GM18502 (cell line): ENCODE data around the gene DNAAF2.
A peak's percentile ranks its signal among the peaks of the same experiment; 100 is the strongest.
"Not testable (repeated sequence)": the region's sequence is repeated elsewhere in the genome, so short reads cannot be mapped to it uniquely, and the experiment has no call there.

Source experiments
- ATAC-seq: cut with Tn5 transposase; IDR thresholded peaks from one replicate; pipeline ENCODE4 v1.9.1; 2021; ENCODE audit warnings: mild to moderate bottlenecking; ENCODE audit not compliant: unreplicated experiment, poor library complexity

The DNAAF2 gene, protein sequence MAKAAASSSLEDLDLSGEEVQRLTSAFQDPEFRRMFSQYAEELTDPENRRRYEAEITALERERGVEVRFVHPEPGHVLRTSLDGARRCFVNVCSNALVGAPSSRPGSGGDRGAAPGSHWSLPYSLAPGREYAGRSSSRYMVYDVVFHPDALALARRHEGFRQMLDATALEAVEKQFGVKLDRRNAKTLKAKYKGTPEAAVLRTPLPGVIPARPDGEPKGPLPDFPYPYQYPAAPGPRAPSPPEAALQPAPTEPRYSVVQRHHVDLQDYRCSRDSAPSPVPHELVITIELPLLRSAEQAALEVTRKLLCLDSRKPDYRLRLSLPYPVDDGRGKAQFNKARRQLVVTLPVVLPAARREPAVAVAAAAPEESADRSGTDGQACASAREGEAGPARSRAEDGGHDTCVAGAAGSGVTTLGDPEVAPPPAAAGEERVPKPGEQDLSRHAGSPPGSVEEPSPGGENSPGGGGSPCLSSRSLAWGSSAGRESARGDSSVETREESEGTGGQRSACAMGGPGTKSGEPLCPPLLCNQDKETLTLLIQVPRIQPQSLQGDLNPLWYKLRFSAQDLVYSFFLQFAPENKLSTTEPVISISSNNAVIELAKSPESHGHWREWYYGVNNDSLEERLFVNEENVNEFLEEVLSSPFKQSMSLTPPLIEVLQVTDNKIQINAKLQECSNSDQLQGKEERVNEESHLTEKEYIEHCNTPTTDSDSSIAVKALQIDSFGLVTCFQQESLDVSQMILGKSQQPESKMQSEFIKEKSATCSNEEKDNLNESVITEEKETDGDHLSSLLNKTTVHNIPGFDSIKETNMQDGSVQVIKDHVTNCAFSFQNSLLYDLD

DNA sequence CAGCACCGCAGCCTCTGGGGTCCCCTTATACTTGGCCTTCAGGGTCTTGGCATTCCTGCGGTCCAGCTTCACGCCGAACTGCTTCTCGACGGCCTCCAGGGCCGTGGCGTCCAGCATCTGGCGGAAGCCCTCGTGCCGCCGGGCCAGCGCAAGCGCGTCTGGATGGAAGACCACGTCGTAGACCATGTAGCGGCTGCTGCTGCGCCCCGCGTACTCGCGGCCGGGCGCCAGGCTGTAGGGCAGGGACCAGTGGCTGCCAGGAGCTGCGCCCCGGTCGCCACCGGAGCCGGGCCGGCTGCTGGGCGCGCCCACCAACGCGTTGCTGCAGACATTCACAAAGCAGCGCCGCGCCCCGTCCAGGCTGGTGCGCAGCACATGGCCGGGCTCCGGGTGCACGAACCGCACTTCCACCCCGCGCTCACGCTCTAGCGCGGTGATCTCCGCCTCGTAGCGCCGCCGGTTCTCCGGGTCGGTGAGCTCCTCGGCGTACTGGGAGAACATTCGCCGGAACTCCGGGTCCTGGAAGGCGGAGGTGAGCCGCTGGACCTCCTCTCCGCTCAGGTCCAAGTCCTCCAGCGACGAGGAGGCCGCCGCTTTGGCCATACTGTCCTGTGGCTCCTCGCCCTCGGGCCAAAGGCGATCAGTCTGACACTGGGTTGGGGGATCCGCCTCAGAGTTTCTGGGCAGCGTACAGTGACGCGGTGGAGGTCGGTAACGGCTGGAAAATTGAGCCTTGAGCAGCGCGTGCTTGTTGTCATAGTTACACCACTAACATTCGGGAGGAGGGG is at the start of gene DNAAF2:
Gene DNAAF2, minus strand, starts transcription at position 698 of the 788 bp plus-strand sequence. Its CDS starts 95 bp downstream, at position 603.
- ATAC-seq, result peak; percentile 33

DNA sequence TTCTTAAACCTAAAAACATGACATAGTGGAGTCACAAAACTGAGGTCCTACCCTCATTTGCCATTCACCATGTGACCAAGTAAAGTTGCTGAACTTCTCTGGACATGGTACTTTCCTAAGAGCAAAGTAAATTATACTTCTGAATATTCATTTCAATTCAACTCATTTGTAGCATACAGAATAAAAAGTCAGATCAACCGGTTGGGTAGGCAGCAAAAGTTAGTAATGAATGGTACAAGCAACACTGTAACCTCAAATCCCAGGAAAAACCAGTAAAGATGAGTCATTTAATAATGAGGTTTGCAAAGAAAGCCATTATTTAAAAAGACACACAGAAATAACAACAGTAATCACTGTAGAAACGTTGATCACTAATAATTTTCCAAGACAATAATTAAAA is 44.2 kb upstream of the DNAAF2 start:
- no peak for ATAC-seq

- no peak for ATAC-seq
These were observed 42.6 kb upstream of the DNAAF2 start for GRCh38 chr14:49677643-49678042.

DNA sequence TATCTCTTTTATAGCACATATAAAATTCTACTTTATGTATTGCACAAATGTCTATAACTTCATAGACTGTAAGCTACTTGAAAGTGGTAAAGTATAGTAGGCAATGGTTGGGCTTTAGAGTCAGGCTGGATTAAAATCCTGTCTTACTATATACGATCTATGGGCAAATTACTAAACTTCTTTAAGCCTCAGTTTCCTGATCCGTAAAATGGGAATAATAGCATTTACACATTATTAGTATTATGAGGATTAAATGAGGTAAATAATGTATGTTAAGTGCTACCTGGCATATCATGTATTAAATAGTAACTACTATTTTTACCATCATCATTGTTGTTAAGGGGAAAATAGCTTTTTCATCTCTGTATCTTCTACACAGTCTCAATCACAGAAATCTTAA is 38.5 kb upstream of the DNAAF2 start:
- no peak for ATAC-seq

DNA sequence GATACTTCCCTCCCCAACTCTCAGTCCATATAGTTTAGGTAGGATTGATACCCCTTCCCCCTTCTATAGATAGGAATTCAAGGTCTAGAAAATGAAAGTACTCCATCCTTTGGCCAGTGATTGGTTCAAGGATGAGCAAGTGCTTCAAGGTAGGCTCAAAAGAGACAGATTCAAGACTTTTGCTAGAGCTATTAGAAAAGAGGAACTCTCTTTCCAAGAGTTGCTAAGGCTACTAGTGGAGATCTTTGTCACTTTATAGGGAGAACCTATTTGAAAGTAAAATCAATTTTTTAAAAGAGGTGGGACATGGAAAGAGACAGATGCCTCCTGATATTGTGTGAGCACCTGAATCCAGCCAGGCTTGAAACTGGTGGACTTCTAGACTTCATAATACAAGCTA is 35.4 kb upstream of the DNAAF2 start:
- ATAC-seq, result no peak

DNA sequence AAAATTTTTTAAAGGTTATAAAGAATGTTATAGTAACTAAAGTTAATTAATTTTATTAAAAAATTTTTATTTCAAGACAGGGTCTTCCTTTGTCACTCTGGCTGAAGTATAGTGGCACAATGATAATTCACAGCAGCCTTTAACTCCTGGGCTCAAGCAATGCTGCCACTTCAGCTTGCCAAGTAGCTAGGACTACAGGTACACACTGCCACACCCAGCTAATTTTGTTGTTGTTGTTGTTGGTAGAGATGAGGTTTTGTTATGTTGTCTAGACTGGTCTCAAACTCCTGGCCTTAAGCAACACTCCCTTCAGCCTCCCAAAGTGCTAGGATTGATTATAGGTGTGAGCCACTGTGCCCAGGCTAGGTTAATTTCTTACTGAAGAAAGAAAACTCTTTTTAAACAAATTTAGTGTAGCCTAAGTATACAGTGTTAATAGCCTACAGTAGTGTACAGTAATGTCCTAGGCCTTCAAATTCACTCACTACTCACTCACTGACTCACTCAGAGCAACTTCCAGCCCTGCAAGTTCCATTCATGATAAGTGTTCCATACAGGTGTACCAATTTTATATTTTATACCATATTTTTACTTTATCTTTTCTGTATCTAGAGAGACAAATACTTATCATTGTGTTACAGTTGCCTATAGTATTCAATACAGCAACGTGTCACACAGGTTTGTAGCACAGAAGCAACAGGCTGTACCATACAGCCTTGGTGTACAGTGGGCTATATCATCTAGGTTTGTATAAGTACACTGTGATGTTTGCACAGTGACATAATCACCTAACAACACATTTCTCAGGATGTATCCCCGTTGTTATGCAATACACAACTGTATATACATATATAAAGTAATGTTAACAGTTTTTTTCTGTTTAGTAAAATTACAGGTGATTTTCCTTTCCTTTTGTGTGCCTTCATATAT is 24.7 kb upstream of the DNAAF2 start:
- ATAC-seq, result no peak

DNA sequence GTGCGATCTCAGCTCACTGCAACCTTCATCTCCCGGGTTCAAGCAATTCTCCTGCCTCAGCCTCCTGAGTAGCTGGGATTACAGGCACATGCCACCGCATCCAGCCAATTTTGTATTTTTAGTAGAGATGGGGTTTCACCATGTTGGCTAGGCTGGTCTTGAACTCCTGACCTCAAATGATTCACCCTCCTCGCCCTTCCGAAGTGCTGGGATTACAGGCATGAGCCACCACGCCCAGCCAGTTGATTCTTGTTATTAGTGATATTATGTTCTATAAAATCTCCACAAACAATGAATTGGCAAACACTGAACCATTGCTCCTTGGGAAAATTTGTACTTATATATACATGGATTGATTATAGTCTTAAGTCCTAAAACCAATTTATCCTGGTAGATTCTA is 22.5 kb upstream of the DNAAF2 start:
- not testable (repeated sequence) for ATAC-seq

- no peak for ATAC-seq
These were observed 19.5 kb upstream of the DNAAF2 start for GRCh38 chr14:49654511-49654910.

DNA sequence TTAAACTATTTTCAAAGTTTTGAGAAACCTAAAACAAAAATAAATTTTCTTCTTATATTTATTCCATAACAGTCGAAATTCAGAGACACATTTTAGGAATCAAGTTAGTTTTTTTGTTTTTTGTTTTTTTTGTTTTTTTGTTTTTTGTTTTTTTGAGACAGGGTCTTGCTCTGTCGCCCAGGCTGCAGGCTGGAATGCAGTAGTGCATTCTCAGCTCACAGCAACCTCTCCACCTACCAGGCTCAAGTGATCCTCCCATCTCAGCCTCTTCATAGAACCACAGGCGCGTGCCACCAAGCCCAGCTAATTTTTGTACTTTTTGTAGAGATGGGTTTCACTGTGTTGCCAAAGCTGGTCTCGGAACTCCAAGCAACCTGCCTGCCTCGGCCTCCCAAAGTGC is 18.5 kb upstream of the DNAAF2 start:
- ATAC-seq, result no peak

DNA sequence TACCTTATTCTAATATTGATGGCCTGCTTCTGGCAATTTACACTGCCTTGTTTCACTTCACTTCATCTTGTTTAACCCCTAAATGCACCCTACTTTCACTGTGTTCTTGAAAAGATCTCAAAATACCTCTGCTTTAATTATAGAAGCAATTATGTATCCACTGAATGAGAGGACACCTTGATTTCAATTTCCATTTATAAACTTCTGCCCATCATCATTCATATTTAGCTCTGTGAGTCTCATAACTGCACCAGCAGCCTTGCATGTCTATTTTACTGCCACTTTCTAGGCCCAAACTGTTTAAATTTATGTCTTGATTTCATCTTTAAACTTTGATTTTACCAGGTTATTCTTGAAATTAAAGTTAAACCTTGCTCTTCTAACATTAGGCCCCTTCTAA is 7.1 kb upstream of the DNAAF2 start:
- ATAC-seq, result no peak

DNA sequence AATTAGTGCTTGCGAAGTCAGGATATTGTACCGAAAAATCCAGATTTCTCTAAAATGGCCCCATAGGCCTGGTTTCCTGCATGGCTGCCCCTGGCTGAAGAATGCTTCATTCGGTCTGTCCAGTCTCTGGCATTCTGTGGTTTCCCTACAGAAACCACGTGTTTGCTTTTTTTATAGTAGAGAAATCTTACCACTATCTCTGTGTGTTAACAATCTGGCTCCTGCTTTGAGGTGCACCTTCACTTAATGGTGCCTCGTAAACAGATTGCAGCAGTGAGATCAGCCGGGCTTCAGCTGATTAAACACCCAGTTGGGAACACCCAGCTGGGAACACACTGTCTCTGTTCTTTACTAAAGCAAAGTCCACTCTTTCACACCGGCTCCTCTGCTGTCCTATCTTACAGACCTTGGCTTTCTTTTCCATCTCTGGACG is 6.7 kb upstream of the DNAAF2 start:
- no peak for ATAC-seq

DNA sequence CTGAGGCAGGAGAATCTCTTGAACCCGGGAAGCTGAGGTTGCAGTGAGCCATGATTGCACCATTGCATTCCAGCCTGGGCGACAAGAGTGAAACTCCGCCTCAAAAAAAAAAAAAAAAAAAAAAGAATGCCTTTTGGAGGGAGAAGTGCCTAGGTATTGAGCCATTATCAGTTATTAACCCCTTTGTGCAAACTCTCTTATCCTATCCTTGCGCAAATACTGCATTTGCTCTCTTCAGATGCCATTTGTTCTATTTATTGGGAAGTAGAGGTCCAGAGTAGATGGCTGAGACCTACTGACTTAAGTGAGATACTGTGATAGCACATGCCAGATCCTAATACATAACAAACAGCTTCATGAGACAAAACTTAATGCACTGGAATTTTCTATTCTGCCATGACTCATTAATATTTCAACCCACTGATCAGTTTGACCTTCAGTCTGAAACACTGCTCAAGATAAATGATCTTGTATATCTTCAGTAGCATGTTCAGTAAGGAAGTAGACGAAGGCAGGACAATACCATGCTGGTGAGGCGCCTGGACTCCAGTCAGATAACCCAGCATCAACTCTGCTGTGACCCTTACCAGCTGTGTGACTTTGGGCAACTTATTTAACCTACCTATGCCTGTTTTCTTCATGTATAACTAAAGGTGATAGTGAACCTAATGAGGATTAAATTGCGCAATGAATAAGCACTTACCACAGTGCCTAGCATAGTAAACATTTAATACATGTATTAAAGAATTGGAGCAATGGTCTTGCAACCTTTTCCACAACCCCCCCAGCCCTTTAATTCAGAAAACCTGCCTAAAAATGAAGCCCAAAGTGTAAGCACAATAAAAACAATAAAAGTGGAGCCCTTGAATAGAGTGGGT is 5.7 kb upstream of the DNAAF2 start:
- ATAC-seq, result no peak

DNA sequence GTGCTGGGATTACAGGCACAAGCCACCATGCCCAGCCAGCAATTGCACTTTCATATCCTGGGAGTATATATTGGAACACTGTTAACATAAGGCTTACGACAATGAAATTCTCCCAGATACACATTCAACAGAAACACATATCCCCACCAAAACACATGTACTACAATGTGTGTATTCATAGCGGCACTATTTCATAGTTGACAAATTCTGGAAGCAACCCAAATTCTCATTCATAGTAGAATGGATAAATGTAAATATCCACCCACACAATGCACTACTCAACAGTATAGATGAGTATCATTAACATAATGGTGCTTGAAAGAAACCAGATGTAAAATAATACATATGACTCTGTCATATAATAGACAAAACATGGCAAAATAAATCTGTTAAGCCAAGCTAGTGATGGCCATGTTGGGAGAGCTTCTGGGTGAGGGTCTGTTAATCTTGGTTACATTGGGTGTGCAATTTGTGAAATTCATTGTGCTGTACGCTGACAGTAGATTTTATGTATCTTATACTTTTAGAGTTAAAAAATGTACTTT is 2.6 kb upstream of the DNAAF2 start:
- ATAC-seq, result no peak

DNA sequence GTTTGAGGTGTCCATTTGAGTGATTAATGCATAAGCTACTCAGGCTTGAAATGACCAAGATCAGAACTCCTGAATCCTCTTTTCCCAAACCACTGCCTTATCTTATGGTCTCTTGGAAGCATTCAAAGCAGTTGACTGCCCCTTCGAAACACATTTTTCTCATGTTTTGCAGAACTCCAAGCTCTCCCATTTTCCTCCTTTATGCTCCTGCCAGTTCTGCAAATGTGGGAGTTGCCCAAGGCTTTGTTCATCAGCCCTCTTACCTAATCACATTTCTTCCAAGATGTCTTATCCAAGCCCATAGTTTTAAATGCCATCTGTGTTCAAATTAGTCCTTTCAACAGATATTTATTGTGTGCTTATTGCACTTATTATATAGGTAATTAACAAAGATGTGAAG is 1.8 kb upstream of the DNAAF2 start:
- ATAC-seq, result no peak

GRCh38 chr14:49633640-49634546 is 1.2 kb downstream of the DNAAF2 start:
- peak; percentile 78 for ATAC-seq

GRCh38 chr14:49623941-49624839 is 10.9 kb downstream of the DNAAF2 start:
- ATAC-seq, result no peak
